GM12878 (cell line): Measurements from ENCODE around the gene ATXN3. TPM values are rescaled to one million over a fixed set of nuclear protein-coding genes. Genes with fewer than 3 reads are reported as not detected.

ENCODE experiments used
- BHLHE40 ChIP-seq, 2 experiments: fragments of 450-650 bp in 1 of 2; IDR thresholded peaks; 2 replicates each; pipeline ENCODE4 v1.6.1; 2011 to 2017; ENCODE audit warnings: low read depth in 2 of 2, borderline replicate concordance in 1 of 2, improper control_type of control experiment in 1 of 2, low read length in 1 of 2, mild to moderate bottlenecking in 1 of 2
- BMI1 ChIP-seq: fragments of 450-650 bp; IDR thresholded peaks from 2 replicates; pipeline ENCODE4 v1.6.1; 2016; ENCODE audit warnings: mild to moderate bottlenecking, moderate library complexity, borderline replicate concordance
- BRCA1 ChIP-seq: IDR thresholded peaks from 2 replicates; pipeline ENCODE4 v1.6.1; 2011; ENCODE audit warnings: low read depth, low read length, improper control_type of control experiment
- CHD1 ChIP-seq: IDR thresholded peaks from 2 replicates; pipeline ENCODE4 v1.6.1; 2012; ENCODE audit warnings: low read depth, low read length, improper control_type of control experiment
- CTCF ChIP-seq, 3 experiments: IDR thresholded peaks in 2 of 3; conservative IDR thresholded peaks in 1 of 3; 2 replicates each; pipeline ENCODE4 v1.5.1; 2011; ENCODE audit warnings: low read depth in 3 of 3, low read length in 3 of 3, mild to moderate bottlenecking in 3 of 3, control low read depth in 2 of 3, moderate library complexity in 2 of 3, inconsistent platforms in 1 of 3, mixed read lengths in 1 of 3; ENCODE audit not compliant: control insufficient read depth in 2 of 3, insufficient read depth in 1 of 3; ENCODE audit errors: extremely low read depth in 1 of 3
- EED ChIP-seq: sonication (generic); IDR thresholded peaks from 2 replicates; pipeline ENCODE4 v1.6.1; 2016; ENCODE audit warnings: antibody characterized with exemption, low read depth
- EGR1 ChIP-seq, 2 experiments: IDR thresholded peaks; 1 replicate in 1 of 2; 2 replicates in 1 of 2; pipeline ENCODE4 v1.6.1; 2011 to 2012; ENCODE audit warnings: low read depth in 2 of 2, low read length in 2 of 2, borderline replicate concordance in 1 of 2, mild to moderate bottlenecking in 1 of 2, moderate library complexity in 1 of 2
- ESRRA ChIP-seq: IDR thresholded peaks from 2 replicates; pipeline ENCODE4 v1.6.1; 2012; ENCODE audit warnings: mild to moderate bottlenecking, low read length, improper control_type of control experiment
- IKZF1 ChIP-seq: fragments of 450-650 bp; conservative IDR thresholded peaks from 2 replicates; pipeline ENCODE4 v1.6.1; 2017; ENCODE audit warnings: antibody characterized with exemption, mild to moderate bottlenecking
- MTA3 ChIP-seq: IDR thresholded peaks from 2 replicates; pipeline ENCODE4 v1.6.1; 2012; ENCODE audit warnings: low read length, inconsistent platforms, borderline replicate concordance
- PML ChIP-seq: IDR thresholded peaks from 2 replicates; pipeline ENCODE4 v1.6.1; 2012; ENCODE audit warnings: low read length, inconsistent platforms
- POLR2A ChIP-seq: IDR thresholded peaks from 2 replicates; pipeline ENCODE4 v1.6.1; 2011; ENCODE audit warnings: low read depth, mild to moderate bottlenecking, low read length
- POLR2AphosphoS5 ChIP-seq: IDR thresholded peaks from 2 replicates; pipeline ENCODE4 v1.6.1; 2011; ENCODE audit warnings: mild to moderate bottlenecking, low read length, inconsistent platforms
- SMAD5 ChIP-seq: IDR thresholded peaks from 2 replicates; pipeline ENCODE4 v1.6.1; 2016; ENCODE audit warnings: antibody characterized with exemption, low read depth
- SMARCA5 ChIP-seq: fragments of 450-650 bp; IDR thresholded peaks from 2 replicates; pipeline ENCODE4 v1.6.1; 2017; ENCODE audit warnings: mild to moderate bottlenecking
- STAT1 ChIP-seq: fragments of 450-650 bp; conservative IDR thresholded peaks from 2 replicates; pipeline ENCODE4 v1.6.1; 2014; ENCODE audit warnings: antibody characterized with exemption, mild to moderate bottlenecking
- STAT3 ChIP-seq: IDR thresholded peaks from 2 replicates; pipeline ENCODE4 v1.6.1; 2011; ENCODE audit warnings: low read depth, low read length, improper control_type of control experiment
- TAF1 ChIP-seq: IDR thresholded peaks from 2 replicates; pipeline ENCODE4 v1.6.1; 2011; ENCODE audit warnings: mild to moderate bottlenecking, low read depth, low read length, borderline replicate concordance
- TBL1XR1 ChIP-seq: IDR thresholded peaks from 2 replicates; pipeline ENCODE4 v1.6.1; 2012; ENCODE audit warnings: low read depth, low read length, improper control_type of control experiment
- TCF7 ChIP-seq: IDR thresholded peaks from 2 replicates; pipeline ENCODE4 v1.6.1; 2014; ENCODE audit warnings: antibody characterized with exemption, borderline replicate concordance
- ZNF622 ChIP-seq: fragments of 450-650 bp; IDR thresholded peaks from 2 replicates; pipeline ENCODE4 v1.6.1; 2017; ENCODE audit warnings: mild to moderate bottlenecking, inconsistent platforms
- polyA plus RNA-seq, 11 experiments: library from polyadenylated mRNA; depleted of rRNA in 4 of 11; unstranded in 6 of 11; stranded (reverse) in 5 of 11; fragments of >200 nt; fragmentation: Nextera tagmentation in 4 of 11; fragmentation: Illumina TruSeq in 1 of 11; extraction: Ambion mirVana in 4 of 11; extraction: Trizol in 1 of 11; gene quantifications; 1 replicate in 1 of 11; 2 replicates in 10 of 11; pipeline versions ENCODE4 v1.2.1 to v1.2.3, GENCODE V29; 2011 to 2016; ENCODE audit warnings: inconsistent platforms in 2 of 11, missing spikeins in 2 of 11, low read depth in 1 of 11
- total RNA-seq, 4 experiments: library from RNA; depleted of rRNA in 3 of 4; stranded (reverse); fragments of >200 nt in 3 of 4; fragmentation: Illumina TruSeq in 1 of 4; extraction: Trizol in 1 of 4; gene quantifications; 2 replicates each; pipeline versions ENCODE4 v1.2.1 to v1.2.3, GENCODE V29; 2013 to 2021

ATXN3 gene
- total and polyA plus RNA-seq, 10 of the 15 experiments (the other 5 are each of a cell fraction or from before 2014, with no cell fraction given), result 15.1 to 27.3 (median 19.2) TPM

- peak; percentile 99 for TF ChIP-seq TAF1
- TF ChIP-seq SMARCA5, result no peak; the same call in 1 of the 2 replicates
- 0 out of 2 replicates have a peak, but pooled peaks have one; percentile 31 for TF ChIP-seq BRCA1
- TF ChIP-seq ZNF622, result no peak
- peak; percentile 89; the same call in 1 of the 2 replicates for TF ChIP-seq PML
- TF ChIP-seq EED, result peak; percentile 40; the same call in 1 of the 2 replicates
- peak; percentile 98 for TF ChIP-seq BHLHE40 (IDR thresholded peaks at IDR 0.05; ENCODE audit: borderline replicate concordance in 1 of 2, low read depth in 2 of 2, low read length in 1 of 2)
- peak; percentile 98 for TF ChIP-seq POLR2A
- peak; percentile 41 for TF ChIP-seq IKZF1
- TF ChIP-seq STAT3, result no peak
- no peak for TF ChIP-seq TCF7
- no peak for TF ChIP-seq TBL1XR1
- peak; percentile 98 for TF ChIP-seq POLR2AphosphoS5
- 0 out of 2 replicates have a peak, but pooled peaks have one; percentile 19 for TF ChIP-seq ESRRA
- TF ChIP-seq CTCF (IDR thresholded peaks at IDR 0.05 in 2 of 3, conservative IDR thresholded peaks at IDR 0.05 in 1 of 3; ENCODE audit: control insufficient read depth in 2 of 3, extremely low read depth in 1 of 3, insufficient read depth in 1 of 3, low read depth in 3 of 3, low read length in 3 of 3), result no peak
- no peak for TF ChIP-seq MTA3
- peak; percentile 85; the same call in 1 of the 2 replicates for TF ChIP-seq STAT1
- peak; percentile 99 for TF ChIP-seq CHD1
- TF ChIP-seq SMAD5, result peak; percentile 77; the same call in 1 of the 2 replicates
- TF ChIP-seq BMI1, result no peak
- peak in 1 of 2 experiments; percentile 32; a peak in 1 of 3 replicates for TF ChIP-seq EGR1 (IDR thresholded peaks at IDR 0.05; ENCODE audit: borderline replicate concordance in 1 of 2, low read depth in 2 of 2, low read length in 2 of 2)
Observed at GRCh38 chr14:92121670-92122350, 15.4 kb upstream of the ATXN3 start, which contains the start of the genes CPSF2 and NDUFB1 (continued).
